ENCODE data around the gene SLC6A1. TPM values are rescaled to one million over a fixed set of nuclear protein-coding genes. Genes with fewer than 3 reads are reported as not detected.

Gene SLC6A1
- total RNA-seq, 1 experiment from 2014 or later, result not detected

GRCh38 chr3:10985181-10985580 lies 7.4 kb upstream of the SLC6A1 start:
- no CpG with 5 or more reads among the region's 1 CpG for WGBS (ENCODE audit: extremely low coverage, insufficient read length, low lambda C conversion rate)
- Mint-ChIP-seq H3K4me1 (peaks cover 21 to 32% of the 10 kb centered on the region in 2 experiments), H3K36me3 (ENCODE audit: insufficient read depth in 1 of 3, low read depth in 3 of 3) (no peaks in the 10 kb centered on the region), H3K27ac (peak overlapping the region in 1 of 3 experiments; percentile 17; a peak in 2 of 7 replicates), H3K4me3 (no peak overlapping the region), H3K9me3 (no peaks in the 10 kb centered on the region; a peak in 1 of 5 replicates), H3K27me3 (ENCODE audit: low read depth) (peaks cover 49% of the 10 kb centered on the region)
- no peaks in the 10 kb centered on the region for H4K20me1 ChIP-seq (ENCODE audit: control insufficient read depth, insufficient read depth, insufficient read length)
- no peak overlapping the region for H3K4ac ChIP-seq (ENCODE audit: low read depth, low read length)
- H3K9ac ChIP-seq (ENCODE audit: extremely low read depth, insufficient read length, low read length), result no peak overlapping the region
- H4K5ac ChIP-seq (ENCODE audit: insufficient read length, low read depth, low read length), result no peak overlapping the region
- no peak overlapping the region for H2BK15ac ChIP-seq (ENCODE audit: low read depth, low read length)
- H3K27ac ChIP-seq (ENCODE audit: insufficient read length, low read depth, low read length), result no peak overlapping the region
- no peak overlapping the region for H3K23ac ChIP-seq (ENCODE audit: insufficient read length, low read depth, low read length)
- no peak overlapping the region for H3K14ac ChIP-seq (ENCODE audit: insufficient read depth, low read length)
- no peak overlapping the region for H3T11ph ChIP-seq (ENCODE audit: low read length)
- no peaks in the 10 kb centered on the region for H3K23me2 ChIP-seq (ENCODE audit: insufficient read length, low read depth, low read length, poor library complexity, severe bottlenecking)
- H2AFZ ChIP-seq (ENCODE audit: low read length), result no peak overlapping the region
- DNase-seq, result no peak
- H2BK5ac ChIP-seq (ENCODE audit: insufficient read length, low read length), result no peak overlapping the region
- H4K91ac ChIP-seq (ENCODE audit: insufficient read length, low read depth, low read length), result no peak overlapping the region
- H3K56ac ChIP-seq (ENCODE audit: insufficient read length, low read depth, low read length), result no peak overlapping the region
- H4K8ac ChIP-seq (replicated peaks; ENCODE audit: insufficient read length, low read depth, low read length), result no peak overlapping the region
- no peaks in the 10 kb centered on the region for H3K9me3 ChIP-seq (ENCODE audit: control insufficient read depth, low read depth, low read length)
- no peak for TF ChIP-seq CTCF (conservative IDR thresholded peaks at IDR 0.05)
- H3K79me1 ChIP-seq (ENCODE audit: insufficient read depth, low read depth, low read length, poor library complexity, severe bottlenecking), result no peaks in the 10 kb centered on the region
- no peak overlapping the region for H2BK12ac ChIP-seq (ENCODE audit: insufficient read length, low read depth, low read length)
- no peaks in the 10 kb centered on the region for H3K27me3 ChIP-seq (ENCODE audit: insufficient read depth, low read length)
- H3K79me2 ChIP-seq (ENCODE audit: insufficient read depth, low read length), result no peaks in the 10 kb centered on the region
- H3K18ac ChIP-seq (ENCODE audit: insufficient read length, low read depth, low read length), result no peak overlapping the region
- peaks cover 2% of the 10 kb centered on the region; the same call in 1 of the 2 replicates for H3K4me1 ChIP-seq (ENCODE audit: insufficient read depth, low read length)
- H3K4me2 ChIP-seq (ENCODE audit: insufficient read depth, insufficient read length, low read length), result no peak overlapping the region
- no peak overlapping the region for H2BK20ac ChIP-seq (ENCODE audit: low read depth, low read length, poor library complexity, severe bottlenecking)
- no peak overlapping the region for H2BK120ac ChIP-seq (ENCODE audit: low read depth, low read length, poor library complexity, severe bottlenecking)
- no peak overlapping the region for H2AK5ac ChIP-seq (ENCODE audit: insufficient read length, low read length)
